Sigmoid colon (tissue), 4 donors: Measurements from ENCODE around the gene DNAJC18.

Source experiments
- CTCF ChIP-seq, 4 experiments: fragments of 450-650 bp in 3 of 4; fragments of 200-600 bp in 1 of 4; IDR thresholded peaks; one replicate each; pipeline ENCODE4 v1.5.1; 2016 to 2019; ENCODE audit warnings: antibody characterized with exemption in 4 of 4, mild to moderate bottlenecking in 3 of 4, moderate library complexity in 2 of 4
- EP300 ChIP-seq, 4 donors: sonication (generic); formaldehyde crosslinking; IDR thresholded peaks; one replicate each; pipeline ENCODE4 v1.6.1; 2017; ENCODE audit warnings: antibody characterized with exemption in 4 of 4
- POLR2A ChIP-seq, 2 donors: fragments of 450-650 bp; IDR thresholded peaks; one replicate each; pipeline ENCODE4 v1.6.1; 2016; ENCODE audit warnings: antibody characterized with exemption in 2 of 2, mild to moderate bottlenecking in 2 of 2, moderate library complexity in 2 of 2
- POLR2AphosphoS5 ChIP-seq, 4 donors: sonication (generic); formaldehyde crosslinking; IDR thresholded peaks; one replicate each; pipeline ENCODE4 v1.6.1; 2017; ENCODE audit warnings: antibody characterized with exemption in 4 of 4

- no peak for TF ChIP-seq CTCF (IDR thresholded peaks at IDR 0.05)
- TF ChIP-seq POLR2A (IDR thresholded peaks at IDR 0.05), result no peak
- TF ChIP-seq EP300 (IDR thresholded peaks at IDR 0.05), result no peak
- TF ChIP-seq POLR2AphosphoS5 (IDR thresholded peaks at IDR 0.05), result no peak
Observed at GRCh38 chr5:139396691-139397090, 42.6 kb downstream of the DNAJC18 start.
